Ovary (tissue), 3 donors: ENCODE data around the gene LUC7L3.

Source experiments
- POLR2A ChIP-seq: fragments of 450-650 bp; IDR thresholded peaks from one replicate; pipeline ENCODE4 v1.6.1; 2017; ENCODE audit warnings: antibody characterized with exemption, mild to moderate bottlenecking, moderate library complexity
- TF ChIP-seq, protein P1 (sequence below), 3 donors: fragments of 450-650 bp in 2 of 3; fragments of 200-600 bp in 1 of 3; IDR thresholded peaks; one replicate each; pipeline versions ENCODE4 v1.5.1 to v1.8.0; 2016 to 2022; ENCODE audit warnings: antibody characterized with exemption in 3 of 3, mild to moderate bottlenecking in 1 of 3
- donor health status: DM: no; HTN: no; CAD: no.

DNA sequence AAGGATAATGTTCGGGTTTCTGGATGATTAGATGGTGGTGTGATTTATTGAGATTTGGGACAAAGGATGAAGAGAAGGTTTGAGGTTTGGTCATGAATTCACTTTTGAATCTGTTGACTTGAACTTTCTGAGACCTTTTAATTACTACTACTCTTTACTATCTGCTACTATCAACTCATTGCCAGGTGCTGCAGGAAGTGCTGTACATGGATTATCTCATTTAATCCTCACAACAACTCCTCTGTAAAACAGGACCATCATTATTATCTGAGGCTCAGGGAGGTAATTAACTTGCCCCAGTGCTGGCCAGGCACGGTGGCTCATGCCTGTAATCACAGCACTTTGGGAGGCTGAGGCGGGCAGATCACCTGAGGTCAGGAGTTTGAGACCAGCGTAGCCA is 8.8 kb upstream of the LUC7L3 start:
- no peak for TF ChIP-seq POLR2A
- TF ChIP-seq, protein P1, sequence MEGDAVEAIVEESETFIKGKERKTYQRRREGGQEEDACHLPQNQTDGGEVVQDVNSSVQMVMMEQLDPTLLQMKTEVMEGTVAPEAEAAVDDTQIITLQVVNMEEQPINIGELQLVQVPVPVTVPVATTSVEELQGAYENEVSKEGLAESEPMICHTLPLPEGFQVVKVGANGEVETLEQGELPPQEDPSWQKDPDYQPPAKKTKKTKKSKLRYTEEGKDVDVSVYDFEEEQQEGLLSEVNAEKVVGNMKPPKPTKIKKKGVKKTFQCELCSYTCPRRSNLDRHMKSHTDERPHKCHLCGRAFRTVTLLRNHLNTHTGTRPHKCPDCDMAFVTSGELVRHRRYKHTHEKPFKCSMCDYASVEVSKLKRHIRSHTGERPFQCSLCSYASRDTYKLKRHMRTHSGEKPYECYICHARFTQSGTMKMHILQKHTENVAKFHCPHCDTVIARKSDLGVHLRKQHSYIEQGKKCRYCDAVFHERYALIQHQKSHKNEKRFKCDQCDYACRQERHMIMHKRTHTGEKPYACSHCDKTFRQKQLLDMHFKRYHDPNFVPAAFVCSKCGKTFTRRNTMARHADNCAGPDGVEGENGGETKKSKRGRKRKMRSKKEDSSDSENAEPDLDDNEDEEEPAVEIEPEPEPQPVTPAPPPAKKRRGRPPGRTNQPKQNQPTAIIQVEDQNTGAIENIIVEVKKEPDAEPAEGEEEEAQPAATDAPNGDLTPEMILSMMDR (IDR thresholded peaks at IDR 0.05), result no peak
